DND-41 (cell line): ENCODE data around the gene PAPOLB.

Source experiments
- ATAC-seq: fragments of 200-7000 bp; cut with Tn5 transposase; 3 replicates; pipeline ENCODE4 v1.9.1; 2021; ENCODE audit warnings: low read depth; ENCODE audit not compliant: insufficient read depth
- DNase-seq: peaks from one replicate; pipeline ENCODE4 v3.0.0-alpha.2; 2020
- H2AFZ ChIP-seq: 2 replicates; pipeline ENCODE4 v1.6.0; 2012; ENCODE audit warnings: low read depth, low read length
- H3K27ac ChIP-seq: 2 replicates; pipeline ENCODE4 v1.5.1; 2012; ENCODE audit warnings: low read length, inconsistent platforms
- H3K27me3 ChIP-seq: fragments of 200-600 bp; sonication (generic); 2 replicates; pipeline ENCODE4 v1.6.0; 2012; ENCODE audit warnings: low read length, mild to moderate bottlenecking, inconsistent platforms; ENCODE audit not compliant: insufficient read depth, poor library complexity
- H3K36me3 ChIP-seq: 2 replicates; pipeline ENCODE4 v1.5.1; 2012; ENCODE audit warnings: low read length, inconsistent platforms; ENCODE audit not compliant: insufficient read depth
- H3K4me1 ChIP-seq: 2 replicates; pipeline ENCODE4 v1.5.1; 2012; ENCODE audit warnings: mild to moderate bottlenecking, low read length; ENCODE audit not compliant: insufficient read depth
- H3K4me2 ChIP-seq: 2 replicates; pipeline ENCODE4 v1.6.0; 2012; ENCODE audit warnings: mild to moderate bottlenecking, moderate library complexity, low read length, inconsistent platforms; ENCODE audit not compliant: insufficient read depth
- H3K4me3 ChIP-seq, 2 experiments: fragments of 200-600 bp in 1 of 2; shearing (Covaris generic) in 1 of 2; 2 replicates each; pipeline ENCODE4 v1.5.1; 2012 to 2016; ENCODE audit warnings: inconsistent platforms in 2 of 2, low read length in 2 of 2, mild to moderate bottlenecking in 2 of 2, low read depth in 1 of 2, moderate library complexity in 1 of 2
- H3K79me2 ChIP-seq: 2 replicates; pipeline ENCODE4 v1.6.0; 2012; ENCODE audit warnings: low read length, inconsistent platforms; ENCODE audit not compliant: insufficient read depth
- H3K9ac ChIP-seq: 2 replicates; pipeline ENCODE4 v1.6.0; 2012; ENCODE audit warnings: low read depth, mild to moderate bottlenecking, inconsistent platforms, low read length, moderate library complexity
- H3K9me3 ChIP-seq: 2 replicates; pipeline ENCODE4 v1.5.1; 2012; ENCODE audit warnings: low read length, moderate library complexity, mild to moderate bottlenecking, inconsistent platforms; ENCODE audit not compliant: insufficient read depth, severe bottlenecking
- H4K20me1 ChIP-seq: 2 replicates; pipeline ENCODE4 v1.6.0; 2012; ENCODE audit warnings: low read length; ENCODE audit not compliant: insufficient read depth
- EZH2 ChIP-seq: IDR thresholded peaks from 3 replicates; pipeline ENCODE4 v1.6.1; 2012; ENCODE audit warnings: borderline replicate concordance, low read depth, mild to moderate bottlenecking, moderate library complexity, low read length, inconsistent platforms; ENCODE audit not compliant: severe bottlenecking
- TF ChIP-seq, protein P1 (sequence below): IDR thresholded peaks from 2 replicates; pipeline ENCODE4 v1.5.1; 2012; ENCODE audit warnings: borderline replicate concordance, low read length, moderate library complexity, mild to moderate bottlenecking; ENCODE audit not compliant: poor library complexity, severe bottlenecking; ENCODE audit errors: extremely low read depth

Gene PAPOLB

GRCh38 chr7:4822677-4823076 is 39.2 kb downstream of the PAPOLB start:
- DNase-seq, result no peak

GRCh38 chr7:4820967-4821471 is 40.8 kb downstream of the PAPOLB start:
- Histone ChIP-seq H3K9ac (no peak overlapping the region), H3K27ac (no peak overlapping the region), H3K4me3 (no peak overlapping the region), H3K4me1 (no peaks in the 10 kb centered on the region), H2AFZ (no peak overlapping the region), H3K9me3 (no peaks in the 10 kb centered on the region), H4K20me1 (no peaks in the 10 kb centered on the region), H3K27me3 (no peaks in the 10 kb centered on the region), H3K4me2 (no peak overlapping the region), H3K36me3 (no peaks in the 10 kb centered on the region), H3K79me2 (no peaks in the 10 kb centered on the region)
- TF ChIP-seq EZH2, result no peak
- TF ChIP-seq, protein P1, sequence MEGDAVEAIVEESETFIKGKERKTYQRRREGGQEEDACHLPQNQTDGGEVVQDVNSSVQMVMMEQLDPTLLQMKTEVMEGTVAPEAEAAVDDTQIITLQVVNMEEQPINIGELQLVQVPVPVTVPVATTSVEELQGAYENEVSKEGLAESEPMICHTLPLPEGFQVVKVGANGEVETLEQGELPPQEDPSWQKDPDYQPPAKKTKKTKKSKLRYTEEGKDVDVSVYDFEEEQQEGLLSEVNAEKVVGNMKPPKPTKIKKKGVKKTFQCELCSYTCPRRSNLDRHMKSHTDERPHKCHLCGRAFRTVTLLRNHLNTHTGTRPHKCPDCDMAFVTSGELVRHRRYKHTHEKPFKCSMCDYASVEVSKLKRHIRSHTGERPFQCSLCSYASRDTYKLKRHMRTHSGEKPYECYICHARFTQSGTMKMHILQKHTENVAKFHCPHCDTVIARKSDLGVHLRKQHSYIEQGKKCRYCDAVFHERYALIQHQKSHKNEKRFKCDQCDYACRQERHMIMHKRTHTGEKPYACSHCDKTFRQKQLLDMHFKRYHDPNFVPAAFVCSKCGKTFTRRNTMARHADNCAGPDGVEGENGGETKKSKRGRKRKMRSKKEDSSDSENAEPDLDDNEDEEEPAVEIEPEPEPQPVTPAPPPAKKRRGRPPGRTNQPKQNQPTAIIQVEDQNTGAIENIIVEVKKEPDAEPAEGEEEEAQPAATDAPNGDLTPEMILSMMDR, result no peak
- ATAC-seq (no peak), DNase-seq (no peak)

More at GRCh38 chr7:4822677-4823076, 39.2 kb downstream of the PAPOLB start:
- no peak overlapping the region for H3K4me3 ChIP-seq
- TF ChIP-seq, protein P1, result no peak
- TF ChIP-seq EZH2, result no peak
- no peak overlapping the region for H3K4me2 ChIP-seq
- H3K27ac ChIP-seq, result no peak overlapping the region
- no peak overlapping the region for H3K9ac ChIP-seq
- H3K27me3 ChIP-seq, result no peaks in the 10 kb centered on the region
- no peaks in the 10 kb centered on the region for H3K4me1 ChIP-seq
- no peaks in the 10 kb centered on the region for H3K9me3 ChIP-seq
- H3K36me3 ChIP-seq, result no peaks in the 10 kb centered on the region
- ATAC-seq, result no peak
- H2AFZ ChIP-seq, result no peak overlapping the region
- H3K79me2 ChIP-seq, result no peaks in the 10 kb centered on the region
- H4K20me1 ChIP-seq, result no peaks in the 10 kb centered on the region

DNA sequence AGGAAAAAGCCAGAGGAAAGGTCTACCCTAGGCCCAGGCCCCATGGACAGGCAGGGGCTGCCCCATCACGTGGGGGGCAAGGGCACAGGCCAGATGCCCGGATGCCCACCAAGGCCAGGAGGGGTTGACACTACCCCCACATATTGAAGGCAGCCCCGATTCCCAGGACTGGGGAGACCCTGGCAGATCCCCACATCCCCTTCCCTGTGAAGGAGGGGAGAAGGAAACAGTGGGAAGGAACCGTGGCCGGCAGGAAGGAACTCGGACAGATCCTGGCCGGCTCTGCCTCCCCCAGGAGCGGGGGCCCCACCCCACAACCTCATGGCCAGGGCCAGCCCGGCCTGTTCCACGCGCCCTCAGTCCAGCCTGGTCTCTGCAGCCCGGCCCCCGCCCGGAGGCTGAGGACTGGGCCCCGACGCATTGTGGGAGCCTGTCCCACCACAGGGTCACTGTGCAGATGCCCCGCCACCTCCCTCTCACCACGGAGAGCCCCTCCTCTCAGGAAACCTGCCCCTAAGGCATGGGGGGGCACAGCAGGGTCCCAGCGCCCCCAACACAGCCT is 41.3 kb downstream of the PAPOLB start:
- no peak for DNase-seq

More for the DNA sequence above, 41.3 kb downstream of the PAPOLB start:
- Histone ChIP-seq H3K36me3 (no peaks in the 10 kb centered on the region), H3K4me2 (no peak overlapping the region), H4K20me1 (no peaks in the 10 kb centered on the region), H3K4me1 (no peaks in the 10 kb centered on the region), H3K27me3 (no peaks in the 10 kb centered on the region), H2AFZ (no peak overlapping the region), H3K9me3 (no peaks in the 10 kb centered on the region), H3K27ac (no peak overlapping the region), H3K4me3 (no peak overlapping the region), H3K9ac (no peak overlapping the region), H3K79me2 (no peaks in the 10 kb centered on the region)
- TF ChIP-seq, protein P1, result no peak
- no peak for TF ChIP-seq EZH2
- ATAC-seq, result no peak
